ENCODE data around the gene RPL18A. TPM values are rescaled to one million over a fixed set of nuclear protein-coding genes. Genes with fewer than 3 reads are reported as not detected.

Gene RPL18A
- total and polyA plus RNA-seq, 2 of the 13 experiments (the other 11 are each of a cell fraction or from before 2014, with no cell fraction given): 1,471 to 2,004 TPM

GRCh38 chr19:17863520-17864182 lies 3.9 kb downstream of the RPL18A start (continued):
- TF ChIP-seq TMF1 (CRISPR knock-in tag; IDR thresholded peaks at IDR 0.05; ENCODE audit: low read depth) (no peak), ZNF598 (CRISPR knock-in tag; IDR thresholded peaks at IDR 0.05; ENCODE audit: borderline replicate concordance) (0 out of 2 replicates have a peak, but pooled peaks have one; percentile 30), ZNF619 (CRISPR knock-in tag; IDR thresholded peaks at IDR 0.05) (no peak), THAP8 (CRISPR knock-in tag; IDR thresholded peaks at IDR 0.05; ENCODE audit: borderline replicate concordance) (0 out of 2 replicates have a peak, but pooled peaks have one; percentile 42), SSRP1 (CRISPR knock-in tag; IDR thresholded peaks at IDR 0.05) (peak; percentile 31; the same call in 1 of the 2 replicates), PLSCR1 (CRISPR knock-in tag; IDR thresholded peaks at IDR 0.05; ENCODE audit: borderline replicate concordance) (no peak), DNMT1 (CRISPR knock-in tag; IDR thresholded peaks at IDR 0.05) (no peak), TEAD3 (CRISPR knock-in tag; optimal IDR thresholded peaks at IDR 0.05; ENCODE audit: borderline replicate concordance) (no peak), RBM22 (optimal IDR thresholded peaks at IDR 0.05; ENCODE audit: low read length) (peak; percentile 88)

All from HepG2 (cell line).